MV-4-11 (cell line): Measurements from ENCODE around the gene FAM180B.

Experiments used
- DNase-seq: peaks from one replicate; lab custom pipeline; 2025; lab: John Stamatoyannopoulos, UW

Gene FAM180B

DNA sequence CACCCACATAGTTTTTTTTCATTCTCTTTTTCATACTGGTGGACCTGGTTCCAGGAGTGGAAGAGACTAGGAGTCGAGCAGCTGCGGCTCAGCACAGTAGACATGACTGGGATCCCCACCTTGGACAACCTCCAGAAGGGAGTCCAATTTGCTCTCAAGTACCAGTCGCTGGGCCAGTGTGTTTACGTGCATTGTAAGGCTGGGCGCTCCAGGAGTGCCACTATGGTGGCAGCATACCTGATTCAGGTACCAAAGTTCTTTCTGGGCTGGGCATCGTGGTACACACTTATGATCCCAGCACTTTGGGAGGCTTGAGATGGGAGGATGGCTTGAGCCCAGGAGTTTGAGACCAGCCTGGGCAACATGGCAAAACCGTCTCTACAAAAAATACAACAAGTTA lies 16.8 kb upstream of the FAM180B start:
- no peak for DNase-seq

DNA sequence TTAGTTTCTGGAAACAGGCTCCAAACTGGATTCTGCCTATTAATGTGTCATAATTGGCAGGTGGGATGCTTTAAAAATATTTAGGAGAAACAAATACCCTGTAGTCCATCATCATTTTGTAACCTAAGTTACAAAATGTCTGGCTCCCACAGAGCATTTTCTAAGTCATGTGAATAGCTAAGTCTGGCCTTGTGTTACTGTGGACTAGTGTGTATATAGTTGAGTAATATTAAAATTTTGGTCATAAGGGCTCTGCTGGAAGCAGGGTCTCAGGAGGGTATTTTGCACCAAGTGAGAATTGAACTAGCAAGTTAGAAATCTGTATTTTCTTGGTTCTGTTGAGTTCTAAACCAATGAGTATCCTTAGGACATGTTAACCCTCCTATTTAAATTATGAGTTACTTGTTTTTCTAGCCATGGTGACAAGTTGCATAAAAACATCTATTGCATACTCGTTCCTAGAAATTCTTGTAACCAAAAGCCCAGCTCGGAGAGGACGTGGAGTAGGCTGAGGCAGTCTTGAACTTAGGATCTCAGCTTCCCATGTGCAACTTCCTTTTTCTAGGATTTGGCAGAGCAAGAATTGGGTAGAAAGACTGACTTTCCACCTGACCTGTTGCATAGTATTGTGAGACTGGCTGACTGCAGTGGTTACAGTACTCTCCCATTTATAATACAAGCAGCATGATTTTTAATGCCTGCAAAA lies 15.7 kb upstream of the FAM180B start:
- no peak for DNase-seq

DNA sequence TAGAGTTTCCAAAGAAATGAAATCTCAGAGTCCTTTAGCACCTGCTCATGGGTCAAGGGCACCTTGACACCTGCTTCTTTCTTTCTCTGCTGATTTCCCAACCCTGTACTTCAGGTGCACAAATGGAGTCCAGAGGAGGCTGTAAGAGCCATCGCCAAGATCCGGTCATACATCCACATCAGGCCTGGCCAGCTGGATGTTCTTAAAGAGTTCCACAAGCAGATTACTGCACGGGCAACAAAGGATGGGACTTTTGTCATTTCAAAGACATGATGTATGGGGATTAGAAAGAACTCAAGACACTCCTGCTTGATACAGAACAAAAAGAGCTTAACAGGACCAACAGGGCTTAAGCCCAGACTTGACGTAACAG lies 15.1 kb upstream of the FAM180B start:
- DNase-seq, result no peak

DNA sequence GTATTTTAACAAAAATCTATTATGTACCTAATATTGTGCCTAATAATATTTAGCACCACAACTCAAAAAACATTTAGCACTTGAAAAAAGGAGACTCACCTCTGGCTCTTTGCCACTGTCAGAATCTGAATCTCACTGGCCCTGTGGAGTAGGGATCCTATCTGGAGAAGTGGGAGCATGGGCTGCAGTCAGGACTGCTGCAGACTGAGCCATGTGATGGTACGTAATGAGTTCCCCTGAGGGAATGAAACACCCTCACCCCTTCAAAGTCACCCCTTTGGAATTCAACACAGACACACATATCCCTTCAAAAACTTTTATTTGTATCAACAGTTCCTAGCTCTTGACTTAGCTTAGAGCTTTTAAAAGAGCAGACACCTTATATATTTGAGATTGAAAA lies 14.6 kb upstream of the FAM180B start:
- DNase-seq, result no peak

DNA sequence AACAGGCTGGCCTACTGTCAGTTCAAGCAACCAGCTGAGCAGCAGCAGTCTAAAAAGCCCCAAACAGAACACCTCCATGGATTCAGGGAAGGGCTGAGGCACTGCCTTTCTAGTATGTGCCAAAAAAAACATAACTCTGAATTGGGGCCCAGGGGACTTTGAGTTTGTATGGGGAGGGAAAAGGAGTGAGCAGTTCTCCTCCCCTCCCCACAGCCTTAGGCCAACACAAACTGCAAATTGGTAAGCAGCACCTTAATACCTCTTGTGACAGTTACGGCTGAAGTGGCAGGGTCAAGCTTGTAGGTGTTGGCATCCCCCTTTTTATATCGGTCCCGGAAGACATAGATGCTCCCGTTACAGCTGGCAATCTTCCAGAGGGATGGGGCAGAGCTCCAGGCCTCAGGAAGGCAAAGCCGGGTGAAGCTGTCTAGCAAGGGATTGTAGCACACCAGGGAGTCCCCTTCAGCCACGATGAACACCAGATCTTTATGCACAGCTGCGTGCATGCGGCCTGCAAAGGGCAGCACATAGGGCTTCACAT lies 13.7 kb upstream of the FAM180B start:
- no peak for DNase-seq

DNA sequence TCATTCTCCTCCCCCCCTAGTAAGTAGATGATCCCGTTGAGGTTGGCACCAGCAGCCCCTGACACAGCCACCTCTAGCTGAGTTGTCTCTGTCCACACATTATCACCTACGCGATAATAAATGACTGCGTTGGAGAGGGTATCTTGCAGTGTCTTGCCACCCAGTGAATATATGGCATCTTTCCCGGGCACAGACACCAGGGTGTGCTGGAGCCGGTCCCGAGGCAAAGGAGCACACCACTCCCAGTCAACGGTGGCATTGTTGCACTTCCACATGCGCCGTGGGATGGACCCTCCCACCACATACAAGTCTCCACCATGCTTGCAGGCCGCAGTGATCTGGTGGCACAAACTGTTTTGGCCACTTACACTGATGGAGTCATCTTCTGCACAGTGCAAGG lies 13.2 kb upstream of the FAM180B start:
- DNase-seq, result no peak

DNA sequence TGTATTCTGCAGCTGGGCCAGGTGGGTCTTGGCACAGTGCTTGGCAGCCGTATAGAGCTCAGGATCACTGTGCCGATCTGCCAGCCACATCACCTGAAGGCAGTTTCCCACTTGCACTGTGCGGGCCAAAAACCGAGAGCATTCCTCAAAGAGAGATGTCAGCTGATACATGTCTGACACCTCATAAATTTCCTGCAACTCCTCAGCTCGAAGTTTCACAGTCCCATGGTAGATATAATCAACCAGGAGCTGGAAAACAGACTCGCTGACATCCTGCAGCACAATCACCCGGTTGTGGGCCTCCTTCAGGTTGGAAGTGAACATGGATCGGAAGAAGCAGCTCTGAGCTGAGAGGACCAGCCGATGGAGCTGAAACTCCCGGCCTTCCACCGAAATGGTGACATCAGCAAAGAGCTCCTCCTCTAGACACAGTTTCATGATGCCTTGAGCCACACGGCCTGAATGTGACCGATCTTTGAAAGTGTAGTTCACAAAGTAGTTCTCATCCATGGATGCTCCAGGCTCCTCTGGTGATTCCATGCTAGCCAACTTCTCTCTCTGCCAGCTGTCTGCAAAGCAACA lies 8.9 kb upstream of the FAM180B start:
- DNase-seq, result no peak

DNA sequence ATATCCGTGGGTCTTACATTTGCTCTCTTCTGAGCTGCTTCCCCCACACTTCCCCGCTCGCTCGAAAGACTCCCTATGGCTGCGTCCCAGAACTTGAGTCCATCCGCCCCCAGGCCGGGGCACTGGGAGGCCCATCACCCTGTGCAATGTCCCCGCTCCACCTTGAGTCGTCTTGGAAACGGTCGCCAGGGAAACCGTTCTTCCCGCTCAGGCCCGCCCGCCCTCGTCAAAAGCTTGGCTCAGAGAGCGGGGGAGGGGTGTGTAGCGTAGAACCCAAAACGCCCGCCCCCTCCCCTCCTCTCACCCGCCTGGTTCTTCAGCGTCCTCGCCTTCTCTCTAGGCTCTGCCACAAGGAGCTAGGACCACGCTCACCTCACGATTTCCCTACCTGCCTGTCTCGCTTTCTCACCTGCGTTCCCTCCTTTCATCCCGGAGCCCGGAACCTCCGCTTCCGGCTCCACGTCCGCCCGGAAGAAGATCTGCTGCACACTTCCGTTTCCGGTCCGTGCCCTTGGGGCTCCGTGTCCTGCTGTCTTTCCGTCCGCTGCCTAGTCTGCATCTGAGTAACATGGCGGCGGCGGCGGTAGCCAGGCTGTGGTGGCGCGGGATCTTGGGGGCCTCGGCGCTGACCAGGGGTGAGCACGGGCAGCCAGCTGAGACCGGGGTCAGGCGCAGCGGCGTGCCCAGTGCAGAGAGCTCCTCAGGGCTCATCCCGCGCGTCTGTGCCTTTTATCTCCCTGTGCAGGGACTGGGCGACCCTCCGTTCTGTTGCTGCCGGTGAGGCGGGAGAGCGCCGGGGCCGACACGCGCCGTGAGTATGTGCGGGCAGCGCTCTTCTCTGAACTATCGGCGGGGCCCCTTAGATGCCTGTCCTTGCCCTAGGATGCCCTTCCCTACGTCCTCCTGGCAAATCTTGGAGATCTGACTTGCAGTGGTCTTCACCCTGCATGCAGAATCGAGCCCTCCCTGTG lies 7.7 kb upstream of the FAM180B start, which contains the start of the genes KBTBD4 and NDUFS3:
KBTBD4 (minus strand) TSS at position 447 of the 971 bp plus-strand sequence; CDS start at position 428, 19 bp downstream.
NDUFS3 (plus strand) TSS at position 551 of the 971 bp plus-strand sequence; CDS start at position 569, 18 bp downstream.
- DNase-seq, result peak; percentile 82

DNA sequence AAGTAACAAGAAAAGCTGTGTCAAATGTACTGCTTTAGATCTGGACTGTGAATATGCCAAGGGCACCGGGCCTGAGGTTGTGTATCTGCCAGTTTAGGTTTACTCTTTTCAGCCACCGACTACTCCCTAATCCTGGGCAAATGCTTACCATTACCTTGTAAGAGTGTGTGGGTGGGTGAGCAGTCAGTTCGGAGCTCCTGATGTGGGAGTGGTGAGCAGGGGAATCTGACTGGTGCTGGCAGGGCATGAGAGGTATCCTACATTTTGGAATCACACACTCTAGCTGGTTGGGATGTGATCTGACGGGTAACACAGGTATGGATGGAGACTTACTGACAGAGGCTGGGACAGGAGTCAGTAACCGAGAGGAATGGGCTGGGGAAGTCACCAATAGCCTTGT lies 2.6 kb upstream of the FAM180B start:
- DNase-seq, result no peak

DNA sequence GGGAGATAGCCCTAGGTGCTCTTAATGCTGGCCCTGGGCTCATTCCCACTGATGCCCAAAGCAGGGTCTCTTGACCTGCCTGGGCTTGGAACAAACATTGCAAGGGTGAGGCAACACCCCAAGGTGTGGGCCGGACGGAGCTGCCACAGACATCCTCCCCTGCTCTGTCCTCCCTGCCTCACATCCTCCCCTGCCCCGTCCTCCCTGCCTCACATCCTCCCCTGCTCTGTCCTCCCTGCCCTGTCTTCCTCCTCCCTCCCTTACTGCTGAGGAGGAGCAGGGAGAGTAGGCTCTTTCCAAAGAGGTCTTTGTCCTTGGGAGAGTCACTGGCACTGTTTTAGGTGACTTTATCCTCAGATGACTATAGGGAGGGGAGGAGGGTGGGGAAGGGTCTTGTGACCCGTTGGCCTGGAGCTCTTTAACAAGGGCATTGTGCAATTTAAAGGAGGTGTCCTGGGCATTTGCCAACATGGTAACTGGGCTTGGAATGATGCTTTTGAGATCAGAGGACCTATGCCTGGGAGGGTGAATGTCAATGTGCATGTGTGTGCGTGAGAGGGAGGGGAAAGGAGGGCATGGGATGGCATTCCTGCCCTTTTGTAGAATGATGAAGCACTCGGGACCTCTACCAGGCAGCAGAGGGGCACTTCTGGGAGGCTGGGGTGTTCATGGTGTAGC lies 700 bp downstream of the FAM180B start:
- no peak for DNase-seq

DNA sequence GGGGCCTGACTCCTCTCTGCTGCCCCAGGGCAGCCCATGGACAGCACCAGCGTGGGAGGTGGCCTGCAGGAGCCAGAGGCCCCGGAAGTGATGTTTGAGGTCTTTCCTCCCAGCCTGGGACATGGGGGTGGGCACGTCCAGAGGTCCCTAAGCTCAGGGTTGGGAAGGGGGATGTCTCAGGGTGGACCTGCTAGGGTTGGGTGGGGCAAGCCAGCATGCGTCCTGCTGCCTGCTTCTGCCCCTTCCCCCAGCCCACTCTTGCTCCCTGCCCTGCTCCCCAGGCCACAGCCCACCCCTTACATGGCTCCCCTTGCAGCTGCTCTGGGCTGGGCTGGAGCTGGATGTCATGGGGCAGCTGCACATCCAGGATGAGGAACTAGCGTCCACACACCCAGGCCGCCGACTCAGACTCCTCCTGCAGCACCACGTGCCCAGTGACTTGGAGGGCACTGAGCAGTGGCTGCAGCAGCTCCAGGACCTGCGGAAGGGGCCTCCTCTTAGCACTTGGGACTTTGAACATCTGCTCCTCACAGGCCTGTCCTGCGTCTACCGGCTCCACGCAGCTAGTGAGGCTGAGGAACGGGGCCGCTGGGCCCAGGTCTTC lies 1.3 kb downstream of the FAM180B start:
- DNase-seq, result peak; percentile 93

DNA sequence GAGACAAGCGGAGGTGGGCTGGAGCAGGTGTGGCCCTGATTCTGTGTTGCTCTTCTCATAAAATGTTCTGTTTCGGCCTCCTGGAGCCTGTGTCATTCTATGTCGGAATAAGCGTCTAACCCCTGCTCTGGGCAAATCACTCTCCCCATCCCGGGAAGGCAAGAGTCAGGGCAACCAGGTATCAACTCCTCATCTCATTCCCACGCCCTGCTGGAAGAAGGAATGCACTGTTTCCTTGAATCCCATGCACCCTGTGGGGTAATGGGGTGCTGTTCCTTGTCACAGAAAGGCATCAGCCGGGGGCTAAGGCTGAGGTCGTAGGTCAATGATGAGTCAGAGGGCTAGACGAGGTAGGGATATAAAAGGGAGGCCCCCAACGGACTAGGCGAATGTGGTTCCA lies 2.6 kb downstream of the FAM180B start:
- no peak for DNase-seq

DNA sequence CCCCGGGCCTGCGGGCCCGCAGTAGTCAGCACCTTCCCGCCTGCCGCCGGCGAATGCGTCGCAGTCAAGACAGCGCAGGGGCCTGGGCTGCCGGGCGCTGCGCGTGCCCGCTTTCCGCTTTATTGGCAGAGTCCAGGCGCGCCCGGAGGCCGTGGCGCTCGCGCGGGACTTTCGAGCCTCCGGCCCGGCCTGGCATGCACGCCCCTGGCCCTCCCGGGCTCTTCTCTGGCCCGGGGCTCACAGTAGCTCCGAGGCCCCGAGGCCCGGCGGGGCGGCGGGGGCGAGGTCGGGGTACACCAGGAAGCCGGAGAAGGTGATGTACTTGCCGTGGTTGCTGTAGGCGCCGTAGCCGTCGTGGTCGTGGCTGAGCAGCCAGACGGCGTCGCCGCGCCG lies 3.1 kb downstream of the FAM180B start:
- no peak for DNase-seq

DNA sequence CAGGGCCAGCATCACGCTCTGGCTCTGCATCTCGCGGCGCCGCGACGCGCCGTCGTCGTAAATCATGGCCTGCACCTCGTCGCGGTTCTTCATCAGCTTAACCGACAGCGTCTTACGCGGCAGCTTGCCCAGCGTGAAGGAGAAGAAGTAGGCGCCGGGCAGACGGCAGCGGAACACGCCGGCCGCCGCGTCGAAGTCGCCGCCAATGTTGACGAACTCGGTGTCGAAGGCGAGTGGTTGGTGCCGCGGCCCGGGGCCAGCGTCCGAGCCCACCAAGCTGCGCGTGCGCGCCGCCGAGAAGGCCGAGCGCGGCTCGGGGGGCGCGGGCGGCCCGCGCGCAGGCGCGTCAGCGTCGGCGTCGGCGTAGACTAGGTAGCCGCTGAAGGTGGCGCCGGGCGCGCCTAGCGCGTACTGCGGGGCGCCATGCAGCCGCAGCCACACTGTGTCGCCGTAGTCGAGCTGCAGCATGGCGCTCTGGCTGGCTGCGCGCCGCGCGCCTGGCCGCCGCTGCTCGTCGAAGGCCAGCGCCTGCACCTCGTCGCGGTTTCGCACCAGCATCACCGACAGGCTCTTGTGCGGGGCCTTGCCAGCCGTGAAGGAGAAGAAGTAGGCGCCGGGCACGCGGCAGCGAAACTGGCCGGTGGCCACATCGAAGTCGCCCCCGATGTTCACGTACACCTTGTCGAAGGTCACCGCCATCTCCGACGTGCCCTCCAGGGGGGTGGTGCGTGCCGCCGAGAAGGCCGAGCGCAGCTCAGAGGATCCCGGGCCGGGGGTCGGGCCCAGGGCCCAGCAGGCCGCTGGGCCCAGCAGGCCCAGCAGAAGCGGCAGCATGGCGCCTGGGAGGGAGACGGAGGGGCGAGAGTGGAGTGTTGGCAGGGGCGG lies 3.7 kb downstream of the FAM180B start:
- no peak for DNase-seq

DNA sequence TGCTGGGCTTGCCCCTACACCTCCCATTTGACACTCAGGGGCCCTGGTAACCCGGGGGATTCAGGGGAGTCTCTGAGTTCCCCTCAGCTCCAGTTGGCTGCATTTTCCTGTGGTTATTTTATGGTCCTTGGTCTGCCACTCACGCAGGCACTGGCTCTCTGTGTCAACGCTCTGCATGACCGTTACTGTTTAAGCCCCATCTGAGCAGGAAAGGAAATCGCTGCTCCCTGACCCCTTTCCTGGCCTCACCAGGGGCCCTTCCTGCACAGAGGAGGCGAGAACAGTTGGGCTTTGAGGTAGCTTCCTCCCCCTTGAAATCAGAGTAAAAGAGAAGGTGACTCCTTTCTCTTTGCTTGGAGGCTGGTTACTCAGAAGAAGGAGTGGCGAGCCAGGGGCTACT lies 5.3 kb downstream of the FAM180B start:
- DNase-seq, result peak; percentile 86

DNA sequence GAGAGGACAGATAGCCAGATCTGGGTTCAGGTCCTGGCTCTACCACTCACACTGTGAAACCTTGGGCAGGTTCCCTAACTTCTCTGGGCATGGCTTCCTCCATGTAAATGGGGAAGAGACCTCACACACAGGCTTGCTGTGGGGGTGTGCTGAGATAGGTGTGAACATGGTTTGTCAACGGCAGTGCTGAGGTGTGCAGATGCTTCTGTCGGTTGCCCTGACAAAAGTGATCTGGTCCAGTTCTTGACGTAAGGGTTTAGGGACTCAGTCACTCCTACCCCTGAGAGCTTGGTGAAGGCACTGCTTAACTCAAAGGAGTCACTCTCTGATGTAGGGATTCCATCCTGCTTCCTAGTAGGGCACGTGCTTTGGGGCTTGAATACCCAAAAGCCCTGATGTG lies 5.8 kb downstream of the FAM180B start:
- peak; percentile 47 for DNase-seq

DNA sequence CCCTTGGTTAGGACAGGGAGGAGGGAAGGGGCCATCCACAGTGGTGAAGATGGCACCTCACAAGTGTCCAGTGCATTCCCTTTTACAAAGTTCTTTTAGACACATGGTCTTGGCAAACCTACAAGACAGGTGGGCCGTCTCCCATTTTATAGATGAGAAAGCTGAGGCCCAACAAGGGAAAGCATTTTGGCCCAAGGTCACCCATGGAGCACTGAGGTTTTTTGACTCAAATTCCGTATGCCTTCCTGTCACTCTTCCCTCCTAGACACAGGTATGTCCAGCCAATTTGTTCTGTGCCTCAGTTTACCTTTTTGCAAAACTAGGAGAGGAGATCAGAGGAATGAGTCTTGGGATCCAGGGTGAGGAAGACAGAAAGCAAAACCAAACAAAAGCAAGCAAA lies 6.5 kb downstream of the FAM180B start:
- no peak for DNase-seq

DNA sequence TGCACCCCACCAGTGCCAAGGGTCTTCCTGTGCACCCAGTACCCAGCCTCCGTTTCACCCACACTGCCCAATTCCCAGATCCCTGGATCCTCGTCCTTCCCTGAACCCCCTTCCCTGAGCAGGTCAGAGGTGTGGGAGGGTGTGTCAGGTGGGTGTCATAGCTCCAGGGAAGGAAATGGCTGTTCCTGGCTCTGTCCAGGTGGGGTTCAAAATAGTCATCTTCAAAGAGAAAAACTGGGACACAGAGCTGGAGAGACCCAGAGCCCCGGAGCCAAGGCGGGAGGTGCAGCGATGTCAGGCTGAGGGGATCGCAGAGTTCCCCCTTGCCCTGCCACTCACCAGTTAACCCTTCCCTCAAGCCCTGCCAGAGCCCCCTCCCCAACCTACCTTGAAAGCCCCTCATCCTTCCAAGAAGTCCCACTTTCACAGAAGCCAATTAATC lies 7.0 kb downstream of the FAM180B start:
- no peak for DNase-seq

DNA sequence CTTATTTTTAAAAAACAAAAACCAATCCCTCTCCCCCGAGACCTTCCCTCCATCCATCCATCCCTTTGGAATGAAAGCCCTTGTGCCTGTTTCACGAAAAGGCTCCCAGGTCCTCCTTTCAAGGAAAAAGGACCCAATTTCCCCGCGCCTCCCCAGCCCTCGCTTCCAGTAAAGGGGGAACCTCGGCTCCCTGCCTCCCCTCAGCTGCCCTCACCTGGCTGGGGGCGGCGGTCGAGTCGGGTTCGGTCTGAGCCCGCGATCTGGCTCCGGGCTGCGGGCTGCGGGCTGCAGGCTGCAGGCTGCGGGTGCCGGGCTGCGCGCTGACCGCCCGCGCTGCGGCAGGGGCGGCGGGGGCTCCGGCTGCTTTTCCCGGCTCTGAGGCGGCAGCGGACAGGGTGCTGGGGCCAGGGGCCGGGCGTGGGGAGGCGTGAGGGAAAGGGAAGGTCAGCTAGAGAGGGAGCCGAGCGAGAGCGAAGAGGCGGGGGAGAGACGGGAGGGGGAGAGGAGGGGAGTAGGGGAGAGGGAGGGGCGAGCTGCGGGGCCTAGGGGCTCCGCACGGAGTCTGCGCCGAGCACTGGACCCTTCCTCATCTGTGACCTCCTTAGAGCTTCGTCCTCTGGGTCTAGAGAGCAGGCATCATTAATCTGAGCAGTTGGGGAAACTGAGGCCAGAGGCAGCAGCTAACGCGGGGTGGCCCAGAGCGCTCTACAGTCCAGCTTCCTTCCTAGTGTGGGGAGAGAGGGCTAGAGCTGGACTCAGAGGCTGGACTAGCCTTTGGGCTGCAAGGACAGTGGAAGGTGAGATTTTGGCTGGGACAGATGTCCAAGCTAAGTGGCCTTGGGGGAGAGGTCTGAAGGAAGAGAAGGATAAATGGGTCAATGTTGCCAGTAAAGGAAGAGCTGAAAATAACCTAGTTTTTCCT lies 7.7 kb downstream of the FAM180B start, which contains the start of gene C1QTNF4:
C1QTNF4 (minus strand) TSS at position 478 of the 922 bp plus-strand sequence. CDS start 3,601 bp downstream, outside the sequence.
- no peak for DNase-seq
